Eye (tissue), 1 donor: Measurements from ENCODE around the gene RPS16.

Experiments
- DNase-seq: peaks from one replicate; pipeline ENCODE4 v3.0.0-alpha.2; 2015

The RPS16 gene

GRCh38 chr19:39417463-39418181, 18.1 kb downstream of the RPS16 start:
- no peak for DNase-seq

GRCh38 chr19:39416152-39417120, 19.3 kb downstream of the RPS16 start:
- DNase-seq, result no peak

GRCh38 chr19:39415111-39416046, 20.4 kb downstream of the RPS16 start:
- no peak for DNase-seq

- DNase-seq, result no peak
Observed at GRCh38 chr19:39413911-39414608, 21.7 kb downstream of the RPS16 start.

GRCh38 chr19:39413272-39413910, 22.4 kb downstream of the RPS16 start:
- peak; percentile 90 for DNase-seq

GRCh38 chr19:39412867-39413271, 22.9 kb downstream of the RPS16 start:
- DNase-seq, result no peak

- peak; percentile 99 for DNase-seq
Observed at GRCh38 chr19:39412100-39412866, 23.5 kb downstream of the RPS16 start, which contains the start of gene PLEKHG2. PLEKHG2 (plus strand) TSS chr19:39412669; CDS start chr19:39414087, 1,418 bp downstream.

GRCh38 chr19:39411832-39412099, 24.0 kb downstream of the RPS16 start:
- DNase-seq, result peak; percentile 97

GRCh38 chr19:39411081-39411831, 24.5 kb downstream of the RPS16 start:
- no peak for DNase-seq

GRCh38 chr19:39410831-39411080, 25.0 kb downstream of the RPS16 start:
- no peak for DNase-seq

- peak; percentile 65 for DNase-seq
Observed at GRCh38 chr19:39410017-39410830, 25.5 kb downstream of the RPS16 start.

GRCh38 chr19:39409208-39410016, 26.3 kb downstream of the RPS16 start:
- DNase-seq, result peak; percentile 64

GRCh38 chr19:39408392-39409207, 27.1 kb downstream of the RPS16 start:
- no peak for DNase-seq

- DNase-seq, result no peak
Observed at GRCh38 chr19:39407660-39408391, 27.9 kb downstream of the RPS16 start.

GRCh38 chr19:39407410-39407659, 28.4 kb downstream of the RPS16 start:
- DNase-seq, result no peak

- peak; percentile 85 for DNase-seq
Observed at GRCh38 chr19:39406656-39407409, 28.9 kb downstream of the RPS16 start, which contains the start of gene ZFP36. ZFP36 (plus strand) TSS chr19:39406847; CDS start chr19:39406905, 58 bp downstream.
